Epithelial cell of esophagus (primary cell): ENCODE measurements around the gene PMVK.

ENCODE experiments used
- DNase-seq: peaks from one replicate; pipeline ENCODE4 v3.0.0; 2010; ENCODE audit warnings: low read depth
- H3K4me3 ChIP-seq: 2 replicates; pipeline ENCODE4 v1.5.1; 2011; ENCODE audit warnings: mild to moderate bottlenecking, low read length, control low read depth
- TF ChIP-seq, protein P1 (sequence below): IDR thresholded peaks from 2 replicates; pipeline ENCODE4 v1.5.1; 2011; ENCODE audit warnings: low read depth, mild to moderate bottlenecking, low read length, control low read depth, inconsistent platforms; ENCODE audit not compliant: insufficient read depth; ENCODE audit errors: missing control alignments

The PMVK gene

DNA sequence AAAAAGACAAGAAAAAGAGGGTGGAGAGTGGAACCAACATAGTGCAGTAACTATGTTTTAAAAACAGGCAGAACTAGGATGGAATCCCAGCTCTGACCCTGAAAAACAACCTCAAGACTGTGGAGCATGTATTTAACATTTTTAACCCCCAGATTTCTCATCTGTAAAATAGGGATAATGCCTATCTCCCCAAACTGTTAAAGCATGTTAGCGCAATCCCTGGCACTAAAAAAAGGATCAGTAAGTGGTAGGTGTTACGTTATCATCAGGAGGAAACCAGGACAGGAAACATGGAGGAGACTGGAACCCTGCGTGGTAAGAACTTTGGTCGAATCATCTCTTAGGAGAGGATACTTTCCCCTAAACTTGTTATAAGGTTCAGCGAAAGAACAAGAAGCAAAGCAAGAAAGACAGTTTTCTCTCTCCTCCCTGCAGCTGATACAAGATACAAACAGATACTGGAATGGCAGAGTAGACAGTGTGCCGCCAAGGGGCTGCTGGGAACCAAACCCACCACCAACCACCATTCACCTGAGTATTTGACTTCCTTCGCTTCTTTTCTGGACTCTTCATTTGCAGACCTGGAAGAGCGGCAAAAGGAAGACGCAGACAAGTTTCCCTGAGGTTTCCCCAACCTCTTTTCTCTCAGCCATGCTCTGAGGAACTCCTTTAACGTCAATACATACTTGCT lies 24.1 kb upstream of the PMVK start:
- no peak for DNase-seq
- TF ChIP-seq, protein P1, sequence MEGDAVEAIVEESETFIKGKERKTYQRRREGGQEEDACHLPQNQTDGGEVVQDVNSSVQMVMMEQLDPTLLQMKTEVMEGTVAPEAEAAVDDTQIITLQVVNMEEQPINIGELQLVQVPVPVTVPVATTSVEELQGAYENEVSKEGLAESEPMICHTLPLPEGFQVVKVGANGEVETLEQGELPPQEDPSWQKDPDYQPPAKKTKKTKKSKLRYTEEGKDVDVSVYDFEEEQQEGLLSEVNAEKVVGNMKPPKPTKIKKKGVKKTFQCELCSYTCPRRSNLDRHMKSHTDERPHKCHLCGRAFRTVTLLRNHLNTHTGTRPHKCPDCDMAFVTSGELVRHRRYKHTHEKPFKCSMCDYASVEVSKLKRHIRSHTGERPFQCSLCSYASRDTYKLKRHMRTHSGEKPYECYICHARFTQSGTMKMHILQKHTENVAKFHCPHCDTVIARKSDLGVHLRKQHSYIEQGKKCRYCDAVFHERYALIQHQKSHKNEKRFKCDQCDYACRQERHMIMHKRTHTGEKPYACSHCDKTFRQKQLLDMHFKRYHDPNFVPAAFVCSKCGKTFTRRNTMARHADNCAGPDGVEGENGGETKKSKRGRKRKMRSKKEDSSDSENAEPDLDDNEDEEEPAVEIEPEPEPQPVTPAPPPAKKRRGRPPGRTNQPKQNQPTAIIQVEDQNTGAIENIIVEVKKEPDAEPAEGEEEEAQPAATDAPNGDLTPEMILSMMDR = no peak
- peak overlapping the region; percentile 64 for H3K4me3 ChIP-seq

DNA sequence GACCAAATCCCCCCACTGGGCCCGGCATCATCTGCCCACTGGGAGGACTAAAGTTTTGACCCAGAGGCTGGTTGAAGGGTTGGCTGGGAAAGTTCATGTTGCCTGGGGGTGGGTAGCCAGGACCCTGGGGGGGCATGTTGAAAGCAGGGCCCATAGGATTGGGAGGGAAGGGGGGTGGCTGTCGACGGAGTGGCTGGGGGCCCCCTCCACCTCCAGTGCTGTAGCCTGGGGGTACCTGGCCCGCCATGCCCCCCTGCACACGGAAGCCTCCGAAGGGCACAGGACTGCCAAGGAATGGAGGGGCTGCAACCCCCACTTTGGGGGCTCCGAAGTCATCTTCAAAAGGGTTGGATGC lies 22.9 kb upstream of the PMVK start:
- H3K4me3 ChIP-seq = no peak overlapping the region
- DNase-seq = no peak
- TF ChIP-seq, protein P1 = no peak

DNA sequence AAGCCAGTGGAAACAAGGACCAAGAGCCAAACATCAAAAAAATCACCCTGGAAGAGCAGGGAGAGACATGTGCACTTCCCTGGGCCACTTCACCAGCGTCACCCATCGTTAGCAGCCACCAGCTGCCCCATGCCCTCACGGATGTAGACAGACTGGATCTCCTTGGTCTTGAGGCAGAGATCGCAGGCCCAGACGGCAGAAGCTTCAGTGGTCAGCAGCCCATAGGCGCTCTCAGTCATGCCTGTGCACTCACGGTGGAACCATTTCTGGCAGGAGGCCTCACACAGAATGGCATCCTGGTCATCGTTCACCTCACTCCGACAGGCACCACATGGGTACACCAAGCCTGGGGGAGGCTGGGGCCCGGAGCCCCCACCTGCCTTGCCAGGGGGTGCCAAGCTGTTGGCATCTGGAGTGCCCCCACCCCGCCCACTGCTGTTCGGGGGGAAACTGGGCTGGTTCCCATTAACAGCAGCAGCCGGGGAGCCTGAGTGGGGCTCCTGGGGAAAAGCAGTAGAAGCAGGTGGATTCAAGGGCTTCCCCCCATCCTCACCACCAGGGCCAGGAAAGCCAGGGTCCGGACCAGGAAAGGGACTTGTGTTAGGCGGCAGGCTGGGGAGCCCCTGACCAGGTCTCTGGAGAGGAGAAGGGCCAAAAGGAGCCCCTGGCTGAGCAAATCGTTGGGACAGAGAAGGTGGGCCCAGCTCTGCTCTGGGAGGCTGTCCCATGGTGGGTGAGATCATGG lies 22.3 kb upstream of the PMVK start:
- DNase-seq = no peak
- no peak overlapping the region for H3K4me3 ChIP-seq
- TF ChIP-seq, protein P1 = no peak

DNA sequence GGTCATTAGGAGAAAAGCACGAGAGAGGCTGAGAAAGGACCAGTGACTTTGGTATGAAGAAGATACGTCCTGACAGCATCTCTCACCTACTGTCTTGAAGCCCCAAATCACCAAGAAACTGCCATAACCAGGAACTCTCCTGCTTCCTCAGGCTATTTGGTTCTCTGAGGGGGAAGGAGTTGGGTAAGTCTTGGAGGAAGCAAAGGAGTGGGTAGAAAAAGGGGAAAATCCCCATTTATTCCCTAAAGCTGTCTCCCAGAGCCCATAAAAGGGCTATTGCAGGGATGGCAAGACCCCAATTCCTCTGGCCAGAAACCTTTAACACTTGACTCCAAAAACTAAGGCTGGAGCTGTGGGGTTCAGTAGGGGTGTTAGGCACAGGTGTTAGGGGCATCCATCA lies 21.5 kb upstream of the PMVK start:
- TF ChIP-seq, protein P1 = no peak
- no peak overlapping the region for H3K4me3 ChIP-seq
- no peak for DNase-seq

DNA sequence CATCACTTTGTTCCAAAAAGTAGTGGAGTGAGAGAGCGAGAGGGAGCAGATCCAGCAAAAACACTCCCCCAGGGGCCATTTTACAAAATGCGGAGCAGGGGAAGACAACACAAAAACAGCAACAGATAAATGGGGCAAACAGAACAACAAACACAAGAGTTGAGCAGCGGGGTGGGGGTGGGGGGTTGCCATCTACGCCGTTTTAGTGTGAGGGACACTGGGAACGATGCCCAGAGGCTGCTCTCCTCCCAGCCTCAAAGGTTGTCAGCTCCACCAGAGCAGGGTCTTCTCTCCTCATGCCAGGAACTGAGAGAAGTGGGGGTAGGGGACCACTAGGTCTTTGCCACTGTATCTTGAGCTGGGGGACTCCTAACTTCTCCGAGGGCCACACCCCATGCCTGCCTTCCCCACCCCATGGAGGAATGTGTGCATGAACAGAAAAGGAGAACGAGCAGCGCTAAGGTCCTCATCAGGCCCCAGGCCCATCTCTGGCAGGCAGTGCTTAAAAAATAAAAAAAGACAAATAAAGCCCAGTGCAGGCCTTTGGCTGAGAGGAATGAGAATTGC lies 20.7 kb upstream of the PMVK start:
- TF ChIP-seq, protein P1 = no peak
- H3K4me3 ChIP-seq = no peak overlapping the region
- no peak for DNase-seq

DNA sequence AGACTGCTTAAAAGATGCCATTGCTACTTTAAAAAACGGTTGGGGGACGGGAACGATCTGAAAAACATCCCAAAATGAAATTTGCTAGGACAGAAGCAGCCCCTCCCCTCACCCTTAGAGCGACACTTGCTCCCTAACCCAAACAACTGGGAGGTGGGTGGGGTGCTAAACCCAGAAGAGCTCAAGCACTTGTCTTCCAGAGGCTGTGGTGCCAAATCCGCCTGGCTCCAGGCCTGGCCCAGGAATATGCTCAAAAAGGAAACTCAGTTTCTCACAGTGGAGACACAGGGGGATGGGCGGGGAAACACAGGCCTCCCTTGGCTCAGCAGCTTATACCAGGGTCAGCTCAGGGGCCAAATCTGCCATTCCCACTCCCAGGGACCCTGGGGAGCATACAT lies 20.0 kb upstream of the PMVK start:
- H3K4me3 ChIP-seq = peak overlapping the region; percentile 72
- TF ChIP-seq, protein P1 = no peak
- no peak for DNase-seq
